HG02571 (cell line): ENCODE measurements around the gene EVL.
"Not testable (repeated sequence)": the region's sequence is repeated elsewhere in the genome, so short reads cannot be mapped to it uniquely, and the experiment has no call there.

Source experiments
- ATAC-seq: cut with Tn5 transposase; IDR thresholded peaks from one replicate; pipeline ENCODE4 v1.9.1; 2021; ENCODE audit warnings: mild to moderate bottlenecking, moderate library complexity; ENCODE audit not compliant: unreplicated experiment

EVL gene

GRCh38 chr14:100157548-100158232 is 92.5 kb downstream of the EVL start:
- not testable (repeated sequence) for ATAC-seq

GRCh38 chr14:100158566-100159093 is 93.4 kb downstream of the EVL start:
- no peak for ATAC-seq

GRCh38 chr14:100159094-100159864 is 94.1 kb downstream of the EVL start, which contains the start of gene DEGS2:
TSS of gene DEGS2 (minus strand) at chr14:100159645. CDS start at chr14:100159587, 58 bp downstream.
- ATAC-seq: no peak

GRCh38 chr14:100159865-100160533 is 94.8 kb downstream of the EVL start:
- ATAC-seq: no peak

- ATAC-seq: no peak
Observed at GRCh38 chr14:100160534-100160916, 95.3 kb downstream of the EVL start.

- no peak for ATAC-seq
Observed at GRCh38 chr14:100165376-100165775, 100.2 kb downstream of the EVL start.

GRCh38 chr14:100165831-100166440 is 100.7 kb downstream of the EVL start:
- no peak for ATAC-seq

- ATAC-seq: no peak
Observed at GRCh38 chr14:100168506-100168905, 103.3 kb downstream of the EVL start.

- no peak for ATAC-seq
Observed at GRCh38 chr14:100170880-100171279, 105.7 kb downstream of the EVL start.

- no peak for ATAC-seq
Observed at GRCh38 chr14:100172811-100173210, 107.6 kb downstream of the EVL start.

- no peak for ATAC-seq
Observed at GRCh38 chr14:100173353-100173752, 108.1 kb downstream of the EVL start.

- no peak for ATAC-seq
Observed at GRCh38 chr14:100176811-100177327, 111.6 kb downstream of the EVL start.

- ATAC-seq: no peak
Observed at GRCh38 chr14:100178691-100179090, 113.5 kb downstream of the EVL start.

GRCh38 chr14:100180671-100181070 is 115.4 kb downstream of the EVL start:
- ATAC-seq: not testable (repeated sequence)

- not testable (repeated sequence) for ATAC-seq
Observed at GRCh38 chr14:100181876-100182551, 116.8 kb downstream of the EVL start.

GRCh38 chr14:100187247-100187833 is 122.1 kb downstream of the EVL start:
- no peak for ATAC-seq

- no peak for ATAC-seq
Observed at GRCh38 chr14:100188392-100189030, 123.3 kb downstream of the EVL start.

- ATAC-seq: no peak
Observed at GRCh38 chr14:100190126-100190525, 124.9 kb downstream of the EVL start.

GRCh38 chr14:100191584-100192249 is 126.5 kb downstream of the EVL start:
- ATAC-seq: no peak
